AG09319 (cell line): ENCODE results near the gene IFNGR2.

ENCODE experiments used
- DNase-seq: peaks from one replicate; pipeline ENCODE4 v3.0.0-alpha.2; 2010; ENCODE audit warnings: low read depth; ENCODE audit errors: extremely low read depth
- CTCF ChIP-seq: IDR thresholded peaks from 2 replicates; pipeline ENCODE4 v1.5.1; 2011; ENCODE audit warnings: low read depth, mild to moderate bottlenecking, inconsistent platforms, low read length, moderate library complexity

The IFNGR2 gene

GRCh38 chr21:33478182-33478581 is 75.0 kb downstream of the IFNGR2 start:
- DNase-seq = no peak
- no peak for TF ChIP-seq CTCF

- no peak for DNase-seq
Measured at GRCh38 chr21:33478935-33479678, 75.9 kb downstream of the IFNGR2 start.

GRCh38 chr21:33479679-33480480 is 76.7 kb downstream of the IFNGR2 start, which contains the start of gene TMEM50B:
Gene TMEM50B (minus strand): TSS chr21:33479974. CDS start chr21:33468885, 11,089 bp downstream.
- TF ChIP-seq CTCF = peak; percentile 59
- DNase-seq = peak; percentile 89

More at GRCh38 chr21:33478935-33479678, 75.9 kb downstream of the IFNGR2 start:
- TF ChIP-seq CTCF = no peak; the same call in 1 of the 2 replicates

GRCh38 chr21:33480481-33481103 is 77.4 kb downstream of the IFNGR2 start:
- no peak for DNase-seq
- TF ChIP-seq CTCF = no peak

- no peak for TF ChIP-seq CTCF
- DNase-seq = no peak
Measured at GRCh38 chr21:33481314-33481943, 78.2 kb downstream of the IFNGR2 start.
